Stomach (tissue), 9 donors: Measurements from ENCODE around the gene MYO18B. TPM values are rescaled to one million over a fixed set of nuclear protein-coding genes. Genes with fewer than 3 reads are reported as not detected.

Source experiments
- DNase-seq, 2 donors: peaks; one replicate each; pipeline versions ENCODE4 v3.0.0 to v3.0.0-alpha.2; 2013 to 2019
- H3K27ac ChIP-seq, 5 donors: fragments of 200-600 bp in 4 of 5; sonication (generic) in 4 of 5; one replicate each; pipeline ENCODE4 v1.5.1; 2013 to 2019; ENCODE audit warnings: mild to moderate bottlenecking in 1 of 5, moderate library complexity in 1 of 5
- H3K27me3 ChIP-seq, 3 donors: fragments of 200-600 bp; sonication (generic); one replicate each; pipeline ENCODE4 v1.5.1; 2017 to 2019; ENCODE audit warnings: mixed run types in 1 of 3
- H3K36me3 ChIP-seq, 4 donors: fragments of 200-600 bp; sonication (generic); 1 replicate in 3 of 4; 2 replicates in 1 of 4; pipeline ENCODE4 v1.5.1; 2016 to 2019
- H3K4me1 ChIP-seq, 4 donors: fragments of 200-600 bp; sonication (generic); one replicate each; pipeline ENCODE4 v1.5.1; 2016 to 2019
- H3K4me3 ChIP-seq, 4 donors: fragments of 200-600 bp; sonication (generic) in 3 of 4; one replicate each; pipeline ENCODE4 v1.5.1; 2016 to 2019; ENCODE audit warnings: mild to moderate bottlenecking in 1 of 4
- H3K9me3 ChIP-seq, 4 donors: fragments of 200-600 bp; sonication (generic); one replicate each; pipeline ENCODE4 v1.5.1; 2016 to 2019
- EP300 ChIP-seq: sonication (generic); formaldehyde crosslinking; IDR thresholded peaks from one replicate; pipeline ENCODE4 v1.6.1; 2017; ENCODE audit warnings: antibody characterized with exemption
- POLR2A ChIP-seq, 4 donors: fragments of 450-650 bp; IDR thresholded peaks; one replicate each; pipeline ENCODE4 v1.6.1; 2016; ENCODE audit warnings: antibody characterized with exemption in 4 of 4, control low read depth in 2 of 4, mild to moderate bottlenecking in 1 of 4, moderate library complexity in 1 of 4
- POLR2AphosphoS5 ChIP-seq, 3 donors: sonication (generic); formaldehyde crosslinking; IDR thresholded peaks; one replicate each; pipeline ENCODE4 v1.6.1; 2016; ENCODE audit warnings: antibody characterized with exemption in 3 of 3
- WGBS, 5 donors: extraction: QIAGEN DNeasy Blood & Tissue Kit in 3 of 5; methylation state at CpG; one replicate each; pipeline versions ENCODE4 v1.1.5 to v1.1.7; 2013 to 2018; 5-methylcytosine and 5-hydroxymethylcytosine counted together
- intact Hi-C: fragments of 100-400 bp; cut with DNase I; formaldehyde crosslinking; loops from one replicate; pipeline ENCODE4 v1.15.1; 2023; ENCODE audit warnings: low total_unique reads
- polyA plus RNA-seq, 3 donors: library from polyadenylated mRNA; stranded (reverse); fragments of 200-250 nt; gene quantifications; one replicate each; pipeline ENCODE4 v1.2.3, GENCODE V29; 2013
- total RNA-seq, 5 donors: library from RNA; depleted of rRNA; stranded (reverse); fragments of >200 nt; gene quantifications; one replicate each; pipeline versions ENCODE4 v1.1.0 to v1.2.3, GENCODE V29; 2014 to 2016
- TF ChIP-seq, protein P1 (sequence below), 7 experiments: fragments of 450-650 bp in 4 of 7; fragments of 200-600 bp in 3 of 7; sonication (generic) in 3 of 7; IDR thresholded peaks; one replicate each; pipeline ENCODE4 v1.5.1; 2016 to 2019; ENCODE audit warnings: antibody characterized with exemption in 7 of 7, control low read depth in 2 of 7, mild to moderate bottlenecking in 1 of 7
- donor health status: healthy with polysubstance abuse.
- donor health status: Bipolar disorder and iron deficiency.
- donor health status: healthy.

The MYO18B gene
- total and polyA plus RNA-seq, 8 donors, result 0.31 to 7.6 (median 0.92) TPM; not detected in 1

DNA sequence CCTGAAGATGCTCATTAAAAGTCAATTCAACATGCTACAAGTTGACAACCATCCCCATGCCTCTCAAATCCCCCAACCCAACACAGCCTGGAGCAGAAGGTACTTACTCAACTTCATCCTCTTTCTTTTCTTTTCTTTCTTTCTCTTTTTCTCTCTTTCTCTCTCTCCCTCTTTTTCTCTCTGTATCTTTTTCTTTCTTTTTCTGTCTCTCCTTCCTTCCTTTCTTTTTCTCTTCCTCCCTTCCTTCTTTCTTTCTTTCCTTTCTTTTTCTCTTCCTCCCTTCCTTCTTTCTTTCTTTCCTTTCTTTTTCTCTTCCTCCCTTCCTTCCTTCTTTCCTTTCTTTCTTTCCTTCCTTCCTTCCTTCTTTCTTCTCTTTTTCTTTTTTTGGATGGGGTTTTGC, 291.6 kb downstream of the MYO18B start:
- H3K9me3 ChIP-seq, result peaks cover 0 to 28% (median 19%) of the 10 kb centered on the region in 4 donors
- no peaks in the 10 kb centered on the region for H3K36me3 ChIP-seq
- no peak overlapping the region for H3K27ac ChIP-seq
- H3K4me1 ChIP-seq, result no peaks in the 10 kb centered on the region
- TF ChIP-seq, protein P1, sequence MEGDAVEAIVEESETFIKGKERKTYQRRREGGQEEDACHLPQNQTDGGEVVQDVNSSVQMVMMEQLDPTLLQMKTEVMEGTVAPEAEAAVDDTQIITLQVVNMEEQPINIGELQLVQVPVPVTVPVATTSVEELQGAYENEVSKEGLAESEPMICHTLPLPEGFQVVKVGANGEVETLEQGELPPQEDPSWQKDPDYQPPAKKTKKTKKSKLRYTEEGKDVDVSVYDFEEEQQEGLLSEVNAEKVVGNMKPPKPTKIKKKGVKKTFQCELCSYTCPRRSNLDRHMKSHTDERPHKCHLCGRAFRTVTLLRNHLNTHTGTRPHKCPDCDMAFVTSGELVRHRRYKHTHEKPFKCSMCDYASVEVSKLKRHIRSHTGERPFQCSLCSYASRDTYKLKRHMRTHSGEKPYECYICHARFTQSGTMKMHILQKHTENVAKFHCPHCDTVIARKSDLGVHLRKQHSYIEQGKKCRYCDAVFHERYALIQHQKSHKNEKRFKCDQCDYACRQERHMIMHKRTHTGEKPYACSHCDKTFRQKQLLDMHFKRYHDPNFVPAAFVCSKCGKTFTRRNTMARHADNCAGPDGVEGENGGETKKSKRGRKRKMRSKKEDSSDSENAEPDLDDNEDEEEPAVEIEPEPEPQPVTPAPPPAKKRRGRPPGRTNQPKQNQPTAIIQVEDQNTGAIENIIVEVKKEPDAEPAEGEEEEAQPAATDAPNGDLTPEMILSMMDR (IDR thresholded peaks at IDR 0.05), result no peak
- no peak for TF ChIP-seq POLR2AphosphoS5 (IDR thresholded peaks at IDR 0.05)
- no peak for TF ChIP-seq POLR2A (IDR thresholded peaks at IDR 0.05)
- no peak for TF ChIP-seq EP300
- H3K27me3 ChIP-seq, result peaks cover 0 to 8% (median 0%) of the 10 kb centered on the region in 3 donors
- DNase-seq, result no peak
- no peak overlapping the region for H3K4me3 ChIP-seq
- intact Hi-C loops, result no loop called here

DNA sequence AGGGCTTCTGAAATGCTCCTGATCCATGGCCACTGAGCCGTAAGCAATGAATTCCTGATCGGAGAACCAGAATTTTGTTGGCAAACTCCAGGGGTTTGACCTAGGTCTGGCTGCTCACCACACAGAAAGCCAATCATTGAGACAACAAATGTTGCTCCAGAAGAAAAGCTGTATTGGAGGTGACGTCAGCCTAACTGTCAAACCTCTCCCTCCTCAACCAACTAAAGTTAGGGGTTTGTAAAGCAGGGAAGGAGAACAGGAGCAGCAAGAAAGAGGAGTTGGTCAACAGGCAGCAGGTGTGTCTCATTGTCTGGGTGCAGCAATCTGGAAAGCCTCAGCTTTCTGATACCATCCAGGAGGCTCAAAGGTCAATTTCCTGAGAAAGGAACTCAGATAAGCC, 293.5 kb downstream of the MYO18B start:
- TF ChIP-seq POLR2AphosphoS5 (IDR thresholded peaks at IDR 0.05) (no peak), POLR2A (IDR thresholded peaks at IDR 0.05) (no peak), EP300 (no peak)
- TF ChIP-seq, protein P1 (IDR thresholded peaks at IDR 0.05), result no peak
- WGBS, 5 donors, result 71 to 91% (median 74%) methylated on average over 3 of the region's 3 CpGs
- Histone ChIP-seq H3K36me3 (no peaks in the 10 kb centered on the region), H3K27ac (no peak overlapping the region), H3K9me3 (peaks cover 0 to 28% (median 22%) of the 10 kb centered on the region in 4 donors), H3K4me3 (no peak overlapping the region), H3K4me1 (no peaks in the 10 kb centered on the region), H3K27me3 (peaks cover 0 to 8% (median 0%) of the 10 kb centered on the region in 3 donors)
- intact Hi-C loops, result no loop called here
- no peak for DNase-seq

DNA sequence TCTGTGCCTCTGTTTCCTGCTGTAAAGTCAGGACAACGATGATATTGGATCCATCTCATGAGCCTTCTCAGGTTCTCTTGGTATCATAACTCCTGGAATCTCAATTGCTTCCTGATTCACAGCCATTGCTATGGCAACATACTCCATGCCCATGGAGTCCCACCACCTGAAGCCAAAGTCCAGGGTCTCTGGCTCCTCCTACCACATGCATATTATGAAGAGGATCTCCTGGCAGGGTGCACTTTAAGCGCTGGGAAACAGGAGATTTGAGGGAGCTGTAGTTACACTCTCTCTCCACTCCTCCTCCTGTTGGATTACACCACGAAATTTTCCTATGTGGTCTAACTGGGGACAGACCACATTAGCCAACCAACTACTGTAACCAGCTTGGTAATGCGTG, 296.4 kb downstream of the MYO18B start:
- Histone ChIP-seq H3K27ac (no peak overlapping the region), H3K27me3 (peaks cover 0 to 14% (median 0%) of the 10 kb centered on the region in 3 donors), H3K4me3 (no peak overlapping the region), H3K36me3 (no peaks in the 10 kb centered on the region), H3K4me1 (no peaks in the 10 kb centered on the region), H3K9me3 (peaks cover 0 to 28% (median 22%) of the 10 kb centered on the region in 4 donors)
- WGBS, 5 donors, result 28 to 38% (median 35%) methylated on average over 4 of the region's 4 CpGs
- TF ChIP-seq EP300 (no peak), POLR2AphosphoS5 (IDR thresholded peaks at IDR 0.05) (no peak), POLR2A (IDR thresholded peaks at IDR 0.05) (no peak)
- TF ChIP-seq, protein P1 (IDR thresholded peaks at IDR 0.05), result no peak
- peak in 1 of 2 donors; percentile 26 for DNase-seq
- intact Hi-C loops, result no loop called here

DNA sequence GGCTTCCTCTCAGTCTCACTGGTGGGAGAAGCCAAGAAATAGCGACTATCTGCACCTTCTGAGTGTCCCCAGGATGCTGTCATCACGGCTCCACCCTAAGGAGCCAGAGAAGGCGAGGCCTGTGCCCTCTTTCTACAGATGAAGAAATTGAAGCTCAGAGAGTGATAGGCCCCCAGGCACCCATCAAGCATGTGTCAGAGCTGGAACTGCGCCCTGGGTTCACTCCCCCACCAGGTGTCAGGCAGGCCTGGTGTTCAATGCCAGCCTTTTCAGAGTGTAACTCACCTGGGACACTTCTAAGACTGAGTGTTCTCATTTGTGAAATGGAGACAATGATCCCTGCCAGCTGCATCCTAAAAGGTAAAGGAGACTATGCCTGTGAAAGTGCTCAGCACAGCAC, 299.9 kb downstream of the MYO18B start:
- no peak for DNase-seq
- peaks cover 0 to 6% (median 2%) of the 10 kb centered on the region in 4 donors for H3K9me3 ChIP-seq
- no peaks in the 10 kb centered on the region for H3K36me3 ChIP-seq
- H3K4me1 ChIP-seq, result no peaks in the 10 kb centered on the region
- intact Hi-C loops, result loop anchor here (10.0 kb wide), 1 partner anchor 57 kb away; no protein-coding TSS in a partner anchor
- no peak overlapping the region for H3K4me3 ChIP-seq
- TF ChIP-seq POLR2A (IDR thresholded peaks at IDR 0.05), result no peak
- no peak for TF ChIP-seq POLR2AphosphoS5 (IDR thresholded peaks at IDR 0.05)
- TF ChIP-seq, protein P1 (IDR thresholded peaks at IDR 0.05), result no peak
- TF ChIP-seq EP300, result no peak
- no peak overlapping the region for H3K27ac ChIP-seq
- peaks cover 0 to 20% (median 0%) of the 10 kb centered on the region in 3 donors for H3K27me3 ChIP-seq
- 55 to 71% (median 69%) methylated on average over 4 of the region's 4 CpGs for WGBS, 5 donors
